Ovary (tissue), 9 donors: ENCODE measurements around the gene SBF2. TPM values are rescaled to one million over a fixed set of nuclear protein-coding genes. Genes with fewer than 3 reads are reported as not detected.

Experiments
- DNase-seq, 5 donors: peaks; one replicate each; pipeline ENCODE4 v3.0.0-alpha.2; 2019 to 2020
- H3K27ac ChIP-seq, 2 donors: fragments of 200-600 bp; one replicate each; pipeline versions ENCODE4 v1.5.1 to v1.8.0; 2019 to 2022
- H3K27me3 ChIP-seq: fragments of 200-600 bp; one replicate; pipeline ENCODE4 v1.8.0; 2022
- H3K36me3 ChIP-seq: fragments of 200-600 bp; sonication (generic); one replicate; pipeline ENCODE4 v1.5.1; 2019
- H3K4me1 ChIP-seq: one replicate; pipeline ENCODE4 v1.8.1; 2013; ENCODE audit warnings: mild to moderate bottlenecking, moderate library complexity; ENCODE audit not compliant: insufficient read depth
- H3K4me3 ChIP-seq: fragments of 200-600 bp; sonication (generic); one replicate; pipeline ENCODE4 v1.5.1; 2017
- H3K9me3 ChIP-seq, 2 donors: fragments of 200-600 bp in 1 of 2; sonication (generic) in 1 of 2; one replicate each; pipeline versions ENCODE4 v1.5.1 to v1.8.1; 2013 to 2019; ENCODE audit warnings: mild to moderate bottlenecking in 1 of 2, moderate library complexity in 1 of 2
- CTCF ChIP-seq, 3 donors: fragments of 450-650 bp in 2 of 3; fragments of 200-600 bp in 1 of 3; IDR thresholded peaks; one replicate each; pipeline versions ENCODE4 v1.5.1 to v1.8.0; 2016 to 2022; ENCODE audit warnings: antibody characterized with exemption in 3 of 3, mild to moderate bottlenecking in 1 of 3
- EP300 ChIP-seq: sonication (generic); formaldehyde crosslinking; IDR thresholded peaks from one replicate; pipeline ENCODE4 v1.6.1; 2017; ENCODE audit warnings: antibody characterized with exemption
- POLR2A ChIP-seq: fragments of 450-650 bp; IDR thresholded peaks from one replicate; pipeline ENCODE4 v1.6.1; 2017; ENCODE audit warnings: antibody characterized with exemption, mild to moderate bottlenecking, moderate library complexity
- WGBS, 3 donors: extraction: QIAGEN DNeasy Blood & Tissue Kit in 1 of 3; methylation state at CpG; one replicate each; pipeline versions ENCODE4 v1.1.5 to v1.1.7; 2013 to 2017; 5-methylcytosine and 5-hydroxymethylcytosine counted together
- intact Hi-C, 4 donors: fragments of 100-400 bp; cut with DNase I; formaldehyde crosslinking; loops; one replicate each; pipeline versions ENCODE4 v1.11.0 to v1.15.1; 2022 to 2023
- polyA plus RNA-seq, 2 donors: library from polyadenylated mRNA; stranded (reverse); fragments of 200-250 nt in 1 of 2; fragments of 350-450 nt in 1 of 2; fragmentation: Illumina TruSeq in 1 of 2; extraction: RNeasy Lipid Tissue Mini Kit (QIAGEN cat#74804) in 1 of 2; gene quantifications; one replicate each; pipeline ENCODE4 v1.2.3, GENCODE V29; 2013 to 2014
- total RNA-seq, 7 donors: library from RNA; depleted of rRNA in 2 of 7; stranded (reverse); fragments of >200 nt in 2 of 7; fragmentation: NEBNext Ultra II Directional in 3 of 7; extraction: Animal tissue kit (Norgen Biotek cat#: 25700) in 3 of 7; gene quantifications; one replicate each; pipeline versions ENCODE4 v1.1.0 to v1.2.4, GENCODE V29; 2016 to 2023
- donor health status: DM: no; HTN: no; CAD: no; lungs with moderate emphysema.
- donor health status: DM: no; HTN: no; CAD: no.
- donor health status: Bipolar disorder and iron deficiency.
- donor health status: DM: yes; HTN: yes; CAD: no.
- donor health status: DM: no; HTN: no; CAD: no.
- donor health status: DM: yes; HTN: yes; CAD: no.

The SBF2 gene
- total and polyA plus RNA-seq, 9 donors = 27.4 to 77.5 (median 50.8) TPM

- TF ChIP-seq POLR2A (no peak), EP300 (no peak), CTCF (IDR thresholded peaks at IDR 0.05) (no peak)
- H3K27me3 ChIP-seq = no peaks in the 10 kb centered on the region
- H3K4me1 ChIP-seq = peaks cover 3% of the 10 kb centered on the region
- 43 to 59% (median 46%) methylated on average over 2 of the region's 2 CpGs for WGBS, 3 donors
- H3K27ac ChIP-seq = no peak overlapping the region
- intact Hi-C loops = no loop called here
- H3K36me3 ChIP-seq = no peaks in the 10 kb centered on the region
- H3K9me3 ChIP-seq = no peaks in the 10 kb centered on the region
- no peak overlapping the region for H3K4me3 ChIP-seq
- no peak for DNase-seq
These were observed 168.4 kb downstream of the SBF2 start for GRCh38 chr11:10125522-10126133.

- DNase-seq = peak in 3 of 5 donors; percentile 22 to 44 (median 41)
- Histone ChIP-seq H3K4me3 (no peak overlapping the region), H3K27me3 (no peaks in the 10 kb centered on the region), H3K36me3 (no peaks in the 10 kb centered on the region), H3K27ac (no peak overlapping the region), H3K4me1 (peaks cover 3% of the 10 kb centered on the region), H3K9me3 (no peaks in the 10 kb centered on the region)
- TF ChIP-seq EP300 = no peak
- no peak for TF ChIP-seq POLR2A
- TF ChIP-seq CTCF (IDR thresholded peaks at IDR 0.05) = no peak
- WGBS, 3 donors = 69 to 77% (median 75%) methylated on average over 5 of the region's 5 CpGs
- intact Hi-C loops = no loop called here
These were observed 171.5 kb downstream of the SBF2 start for GRCh38 chr11:10122326-10123197.

GRCh38 chr11:10118865-10119264, 175.2 kb downstream of the SBF2 start:
- no peak for DNase-seq
- Histone ChIP-seq H3K36me3 (no peaks in the 10 kb centered on the region), H3K27ac (no peak overlapping the region), H3K27me3 (no peaks in the 10 kb centered on the region), H3K4me1 (peaks cover 3% of the 10 kb centered on the region), H3K9me3 (no peaks in the 10 kb centered on the region), H3K4me3 (no peak overlapping the region)
- TF ChIP-seq POLR2A (no peak), EP300 (no peak), CTCF (IDR thresholded peaks at IDR 0.05) (no peak)
- 81 to 93% (median 91%) methylated on average over 1 of the region's 1 CpG for WGBS, 3 donors
- intact Hi-C loops = no loop called here

GRCh38 chr11:10117709-10118351, 176.2 kb downstream of the SBF2 start:
- Histone ChIP-seq H3K27me3 (no peaks in the 10 kb centered on the region), H3K9me3 (no peaks in the 10 kb centered on the region), H3K4me3 (no peak overlapping the region), H3K4me1 (peaks cover 3% of the 10 kb centered on the region), H3K27ac (no peak overlapping the region), H3K36me3 (no peaks in the 10 kb centered on the region)
- intact Hi-C loops = no loop called here
- no peak for TF ChIP-seq EP300
- no peak for TF ChIP-seq POLR2A
- TF ChIP-seq CTCF (IDR thresholded peaks at IDR 0.05) = no peak
- WGBS, 3 donors = 29 to 35% (median 32%) methylated on average over 3 of the region's 3 CpGs
- DNase-seq = no peak
